Endothelial cell of umbilical vein (primary cell): Measurements from ENCODE around the gene GNE. TPM values are rescaled to one million over a fixed set of nuclear protein-coding genes. Genes with fewer than 3 reads are reported as not detected.

Experiments
- BruUV-seq: library from RNA; stranded (reverse); fragments of 400-500 nt; replicated peaks from 2 replicates; lab custom pipeline; 2021; lab: Mats Ljungman, UMichigan
- CTCF ChIA-PET: fragments of 300-600, 350-600 bp; sonication (Branson Sonifier 250); formaldehyde crosslinking; loops from one replicate; lab custom pipeline; 2021; ENCODE audit warnings: antibody characterized with exemption, inconsistent platforms; lab: Charles Lee
- POLR2A ChIA-PET: fragments of 300-600, 350-600 bp; sonication (Branson Sonifier 250); formaldehyde crosslinking; loops from one replicate; lab custom pipeline; 2021; ENCODE audit warnings: antibody characterized with exemption, inconsistent platforms; lab: Charles Lee
- DNase-seq: peaks from one replicate; pipeline ENCODE4 v3.0.0-alpha.2; 2011; ENCODE audit warnings: low read depth, low spot score
- FAIRE-seq: peaks from 2 replicates; lab custom pipeline; 2011; peaks lifted over from hg19 to GRCh38; lab: Jason Lieb, UNC
- H2AFZ ChIP-seq: 2 replicates; pipeline ENCODE4 v1.6.0; 2012; ENCODE audit warnings: low read depth, low read length, control low read depth, inconsistent platforms
- H3K27ac ChIP-seq: 2 replicates; pipeline ENCODE4 v1.5.1; 2011; ENCODE audit warnings: low read depth, mild to moderate bottlenecking, control low read depth, low read length, moderate library complexity; ENCODE audit not compliant: insufficient read depth
- H3K27me3 ChIP-seq, 2 experiments: 2 replicates each; pipeline versions ENCODE4 v1.6.0 to v1.6.1; 2011; ENCODE audit warnings: low read length in 2 of 2, mixed read lengths in 1 of 2; ENCODE audit not compliant: control insufficient read depth in 2 of 2, insufficient read depth in 2 of 2
- H3K36me3 ChIP-seq, 2 experiments: 2 replicates in 1 of 2; 3 replicates in 1 of 2; pipeline ENCODE4 v1.5.1; 2011; ENCODE audit warnings: low read length in 2 of 2, mild to moderate bottlenecking in 1 of 2, moderate library complexity in 1 of 2; ENCODE audit not compliant: control insufficient read depth in 2 of 2, insufficient read depth in 2 of 2; ENCODE audit errors: extremely low read depth in 1 of 2
- H3K4me1 ChIP-seq: 3 replicates; pipeline ENCODE4 v1.5.1; 2011; ENCODE audit warnings: mild to moderate bottlenecking, low read length; ENCODE audit not compliant: control insufficient read depth, insufficient read depth; ENCODE audit errors: extremely low read depth
- H3K4me2 ChIP-seq: 2 replicates; pipeline ENCODE4 v1.6.1; 2011; ENCODE audit warnings: low read length, control low read depth, mixed read lengths; ENCODE audit not compliant: insufficient read depth
- H3K4me3 ChIP-seq, 3 experiments: fragments of 200-600 bp in 1 of 3; sonication (generic), shearing (Covaris generic) in 1 of 3; replicated peaks in 1 of 3; 2 replicates each; pipeline ENCODE4 v1.5.1; 2011 to 2016; ENCODE audit warnings: control low read depth in 3 of 3, low read length in 3 of 3, mild to moderate bottlenecking in 2 of 3, inconsistent platforms in 1 of 3, low read depth in 1 of 3, moderate library complexity in 1 of 3; ENCODE audit not compliant: insufficient read depth in 1 of 3
- H3K79me2 ChIP-seq: 2 replicates; pipeline ENCODE4 v1.6.0; 2012; ENCODE audit warnings: low read length, inconsistent platforms; ENCODE audit not compliant: control insufficient read depth, insufficient read depth
- H3K9ac ChIP-seq: replicated peaks from 2 replicates; pipeline ENCODE3; 2011; ENCODE audit warnings: low read length, control low read depth; ENCODE audit not compliant: insufficient read depth; ENCODE audit errors: extremely low read depth
- H3K9me1 ChIP-seq: replicated peaks from 3 replicates; pipeline ENCODE4 v1.6.0; 2011; ENCODE audit warnings: mild to moderate bottlenecking, low read length; ENCODE audit not compliant: control insufficient read depth, insufficient read depth; ENCODE audit errors: extremely low read depth
- H3K9me3 ChIP-seq: replicated peaks from 2 replicates; pipeline ENCODE4 v1.5.1; 2012; ENCODE audit warnings: low read length, inconsistent platforms; ENCODE audit not compliant: control insufficient read depth, insufficient read depth
- H4K20me1 ChIP-seq: replicated peaks from 2 replicates; pipeline ENCODE3; 2011; ENCODE audit warnings: mild to moderate bottlenecking, low read length; ENCODE audit not compliant: control insufficient read depth, insufficient read depth; ENCODE audit errors: extremely low read depth
- EZH2 ChIP-seq: IDR thresholded peaks from 2 replicates; pipeline ENCODE4 v1.6.1; 2012; ENCODE audit warnings: borderline replicate concordance, low read depth, mild to moderate bottlenecking, moderate library complexity, low read length, inconsistent platforms; ENCODE audit not compliant: severe bottlenecking
- FOS ChIP-seq: IDR thresholded peaks from 2 replicates; pipeline ENCODE4 v1.6.1; 2011; ENCODE audit warnings: mild to moderate bottlenecking, low read length, moderate library complexity, borderline replicate concordance; ENCODE audit not compliant: insufficient read depth
- GATA2 ChIP-seq: IDR thresholded peaks from 2 replicates; pipeline ENCODE4 v1.7.0; 2011; ENCODE audit warnings: low read depth, mild to moderate bottlenecking, moderate library complexity, mixed read lengths, low read length; ENCODE audit not compliant: insufficient read length, insufficient read depth
- JUN ChIP-seq: IDR thresholded peaks from 2 replicates; pipeline ENCODE4 v1.6.1; 2011; ENCODE audit warnings: borderline replicate concordance, low read depth; ENCODE audit not compliant: insufficient read length, insufficient read depth
- MYC ChIP-seq: IDR thresholded peaks from one replicate; pipeline ENCODE4 v1.6.1; 2011; ENCODE audit warnings: mild to moderate bottlenecking, low read depth, low read length
- POLR2A ChIP-seq: IDR thresholded peaks from 2 replicates; pipeline ENCODE4 v1.6.1; 2012; ENCODE audit warnings: low read depth, mild to moderate bottlenecking, control low read depth, low read length
- POLR2AphosphoS5 ChIP-seq: IDR thresholded peaks from 2 replicates; pipeline ENCODE4 v1.6.1; 2012; ENCODE audit warnings: low read depth, mild to moderate bottlenecking, control low read depth, low read length, moderate library complexity; ENCODE audit not compliant: insufficient read depth
- dilution Hi-C: fragments of 300-500 bp; cut with MboI; formaldehyde crosslinking; loops from one replicate; pipeline ENCODE4 v1.15.0; 2019; ENCODE audit warnings: low sequenced_read_pairs; ENCODE audit not compliant: extremely low pct_ligation_motif_present
- intact Hi-C: fragments of 100-400 bp; cut with micrococcal nuclease; formaldehyde crosslinking; loops from one replicate; pipeline ENCODE4 v1.10.0; 2022
- polyA plus RNA-seq, 4 experiments: library from polyadenylated mRNA; depleted of rRNA in 3 of 4; stranded (reverse) in 3 of 4; unstranded in 1 of 4; fragments of >200 nt; gene quantifications; 2 replicates each; pipeline versions ENCODE4 v1.2.1 to v1.2.3, GENCODE V29; 2011 to 2012; ENCODE audit warnings: missing spikeins in 1 of 4
- total RNA-seq: library from RNA; stranded (reverse); gene quantifications from 2 replicates; pipeline ENCODE4 v1.2.3, GENCODE V29; 2021
- TF ChIP-seq, protein P1 (sequence below): IDR thresholded peaks from 2 replicates; pipeline ENCODE4 v1.6.1; 2011; ENCODE audit not compliant: insufficient read depth, insufficient read length
- TF ChIP-seq, protein P2 (sequence below), 2 donors: IDR thresholded peaks; 1 replicate in 1 of 2; 2 replicates in 1 of 2; pipeline ENCODE4 v1.5.1; 2011; ENCODE audit warnings: low read length in 2 of 2, mild to moderate bottlenecking in 2 of 2, moderate library complexity in 2 of 2, control low read depth in 1 of 2, inconsistent platforms in 1 of 2, low read depth in 1 of 2; ENCODE audit not compliant: insufficient read depth in 1 of 2; ENCODE audit errors: extremely low read depth in 1 of 2

Gene GNE
- total and polyA plus RNA-seq, 2 donors (not counting 3 experiments of a cell fraction or from before 2014, with no cell fraction given), result 8.5 to 11.4 TPM

DNA sequence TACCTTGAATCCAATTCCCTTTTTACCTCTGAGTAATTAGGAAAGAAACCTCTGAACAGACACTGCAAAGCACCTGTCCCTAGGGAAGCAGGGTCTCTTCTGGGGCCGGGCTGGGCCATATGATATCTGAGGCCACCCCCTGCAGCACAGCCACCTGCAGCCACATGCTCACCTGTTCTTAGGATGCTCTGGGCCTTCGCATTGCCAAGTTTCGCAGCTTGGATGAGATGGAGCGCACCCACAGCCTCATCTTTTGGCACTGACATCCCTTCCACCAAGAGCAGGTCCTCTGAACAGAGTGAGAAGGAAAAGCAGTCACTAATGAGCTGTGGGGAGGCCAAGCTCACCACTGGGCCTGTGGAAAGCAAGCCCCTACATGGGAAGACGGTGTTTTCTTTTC lies 40.2 kb downstream of the GNE start:
- CTCF ChIA-PET, result interaction anchor here (1.3 kb wide), 1 partner anchor 14 kb away, joined by 4 read pairs; no protein-coding TSS in a partner anchor
- H4K20me1 ChIP-seq, result no peaks in the 10 kb centered on the region
- POLR2A ChIA-PET, result no interaction called here

DNA sequence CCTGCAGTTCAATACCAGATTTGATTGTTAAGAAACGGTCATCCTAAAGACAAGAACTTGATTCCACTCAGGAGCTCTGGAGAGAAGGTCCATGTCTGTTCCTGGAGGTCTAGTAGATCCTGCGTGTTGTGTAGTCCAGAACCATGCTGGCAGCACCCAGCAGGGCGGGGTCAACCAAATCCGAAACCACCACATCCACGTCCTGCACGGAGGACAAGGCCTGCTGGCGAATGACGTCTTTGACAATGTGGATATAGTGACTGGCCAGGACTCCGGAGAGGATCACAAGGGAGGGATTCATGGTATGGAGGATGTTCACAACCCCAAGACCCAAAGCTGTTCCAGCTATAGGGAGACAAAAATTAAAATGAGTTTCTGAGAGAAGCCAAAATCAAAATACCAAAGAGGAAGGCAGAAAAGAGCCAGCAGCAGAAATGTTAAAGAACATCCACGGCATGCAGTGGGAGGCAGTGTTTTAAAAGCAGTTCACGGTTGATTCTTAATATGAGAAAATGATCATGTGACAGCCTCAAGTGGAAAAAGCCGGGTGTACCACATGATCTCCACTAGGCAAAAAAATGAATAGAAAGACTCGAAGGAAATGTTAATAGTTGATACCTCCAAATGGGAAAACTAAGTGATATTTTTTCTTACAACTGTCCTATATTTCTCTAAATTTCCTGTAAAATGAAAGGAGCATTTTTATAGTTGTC lies 40.8 kb downstream of the GNE start:
- H3K9me1 ChIP-seq, result no peaks in the 10 kb centered on the region
- H3K4me2 ChIP-seq, result no peak overlapping the region
- CTCF ChIA-PET, result interaction anchor here (1.3 kb wide), 1 partner anchor 13 kb away, joined by 4 read pairs; no protein-coding TSS in a partner anchor
- no peaks in the 10 kb centered on the region for H3K9me3 ChIP-seq
- dilution Hi-C loops (no loop called here), intact Hi-C loops (no loop called here)
- TF ChIP-seq POLR2A (no peak), JUN (no peak), MYC (no peak), GATA2 (no peak), FOS (no peak), POLR2AphosphoS5 (no peak), EZH2 (no peak)
- TF ChIP-seq, protein P1, sequence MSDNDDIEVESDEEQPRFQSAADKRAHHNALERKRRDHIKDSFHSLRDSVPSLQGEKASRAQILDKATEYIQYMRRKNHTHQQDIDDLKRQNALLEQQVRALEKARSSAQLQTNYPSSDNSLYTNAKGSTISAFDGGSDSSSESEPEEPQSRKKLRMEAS, result no peak
- TF ChIP-seq, protein P2, sequence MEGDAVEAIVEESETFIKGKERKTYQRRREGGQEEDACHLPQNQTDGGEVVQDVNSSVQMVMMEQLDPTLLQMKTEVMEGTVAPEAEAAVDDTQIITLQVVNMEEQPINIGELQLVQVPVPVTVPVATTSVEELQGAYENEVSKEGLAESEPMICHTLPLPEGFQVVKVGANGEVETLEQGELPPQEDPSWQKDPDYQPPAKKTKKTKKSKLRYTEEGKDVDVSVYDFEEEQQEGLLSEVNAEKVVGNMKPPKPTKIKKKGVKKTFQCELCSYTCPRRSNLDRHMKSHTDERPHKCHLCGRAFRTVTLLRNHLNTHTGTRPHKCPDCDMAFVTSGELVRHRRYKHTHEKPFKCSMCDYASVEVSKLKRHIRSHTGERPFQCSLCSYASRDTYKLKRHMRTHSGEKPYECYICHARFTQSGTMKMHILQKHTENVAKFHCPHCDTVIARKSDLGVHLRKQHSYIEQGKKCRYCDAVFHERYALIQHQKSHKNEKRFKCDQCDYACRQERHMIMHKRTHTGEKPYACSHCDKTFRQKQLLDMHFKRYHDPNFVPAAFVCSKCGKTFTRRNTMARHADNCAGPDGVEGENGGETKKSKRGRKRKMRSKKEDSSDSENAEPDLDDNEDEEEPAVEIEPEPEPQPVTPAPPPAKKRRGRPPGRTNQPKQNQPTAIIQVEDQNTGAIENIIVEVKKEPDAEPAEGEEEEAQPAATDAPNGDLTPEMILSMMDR (IDR thresholded peaks at IDR 0.05; ENCODE audit: extremely low read depth in 1 of 2, insufficient read depth in 1 of 2, low read depth in 1 of 2, low read length in 2 of 2), result no peak
- POLR2A ChIA-PET, result no interaction called here
- peaks cover 20% of the 10 kb centered on the region for H3K79me2 ChIP-seq
- no peak for DNase-seq
- H4K20me1 ChIP-seq, result no peaks in the 10 kb centered on the region
- FAIRE-seq, result no peak
- H3K4me3 ChIP-seq, result no peak overlapping the region
- H3K9ac ChIP-seq, result no peak overlapping the region
- no peak overlapping the region for H2AFZ ChIP-seq
- no TSS peak for BruUV-seq
- H3K36me3 ChIP-seq, result peaks cover 28 to 35% of the 10 kb centered on the region in 2 experiments
- no peak overlapping the region for H3K27ac ChIP-seq
- H3K4me1 ChIP-seq, result peaks cover 6% of the 10 kb centered on the region
- no peaks in the 10 kb centered on the region for H3K27me3 ChIP-seq

More for the DNA sequence above, 40.2 kb downstream of the GNE start:
- intact Hi-C loops, result no loop called here
- no peak overlapping the region for H2AFZ ChIP-seq
- no peak overlapping the region for H3K9ac ChIP-seq
- H3K4me3 ChIP-seq, result no peak overlapping the region
- no peaks in the 10 kb centered on the region for H3K9me3 ChIP-seq
- dilution Hi-C loops, result no loop called here
- H3K4me1 ChIP-seq, result peaks cover 6% of the 10 kb centered on the region
- TF ChIP-seq JUN (no peak), POLR2AphosphoS5 (no peak), MYC (no peak)
- TF ChIP-seq, protein P1, result no peak
- H3K4me2 ChIP-seq, result no peak overlapping the region
- no peaks in the 10 kb centered on the region for H3K27me3 ChIP-seq
- H3K9me1 ChIP-seq, result no peaks in the 10 kb centered on the region
- no peak for FAIRE-seq
- peaks cover 27 to 35% of the 10 kb centered on the region in 2 experiments for H3K36me3 ChIP-seq
- H3K79me2 ChIP-seq, result peaks cover 14% of the 10 kb centered on the region
- no TSS peak for BruUV-seq
- H3K27ac ChIP-seq, result no peak overlapping the region
- no peak for DNase-seq
